NCI-H128 (cell line): ENCODE results near the gene SLC6A9.

Experiments used
- DNase-seq: peaks from one replicate; lab custom pipeline; 2025; ENCODE audit not compliant: unreplicated experiment; lab: John Stamatoyannopoulos, UW

Gene SLC6A9

DNA sequence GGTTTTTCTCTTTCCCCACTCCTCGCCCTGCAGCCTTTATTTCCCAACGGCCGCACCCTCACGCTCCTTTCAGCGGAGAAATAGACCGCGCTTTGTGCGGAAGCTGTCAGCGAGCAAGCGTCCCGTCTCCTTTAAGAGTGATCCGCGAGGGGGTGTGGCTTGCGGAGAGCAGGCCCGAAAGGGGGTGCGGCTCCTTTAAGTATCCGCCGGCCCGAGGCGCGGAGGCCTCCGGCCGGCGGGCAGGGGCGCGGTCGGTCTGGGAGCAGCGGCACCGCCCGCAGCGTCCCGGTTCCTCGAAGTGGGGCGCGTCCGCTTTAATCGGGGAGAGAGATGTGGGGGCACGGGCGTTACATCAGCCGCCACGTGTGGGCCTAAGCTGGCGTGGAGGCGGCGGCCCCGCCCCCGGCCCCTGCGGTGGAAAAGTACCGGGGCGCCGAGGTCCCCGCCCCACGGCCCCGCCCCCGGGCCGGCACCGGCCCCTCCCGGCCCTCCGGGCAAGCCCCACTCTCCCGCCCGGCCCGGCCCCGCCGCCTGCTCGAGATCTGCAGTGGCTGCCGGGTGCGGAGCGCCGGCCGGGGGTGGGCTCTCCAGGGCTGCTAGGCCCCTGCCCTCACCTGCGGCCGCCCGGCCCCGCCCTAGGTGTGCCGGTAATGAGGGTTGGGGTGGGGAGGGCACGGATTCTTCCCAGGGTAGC is 1.2 kb downstream of the SLC6A9 start:
- DNase-seq: peak; percentile 79

DNA sequence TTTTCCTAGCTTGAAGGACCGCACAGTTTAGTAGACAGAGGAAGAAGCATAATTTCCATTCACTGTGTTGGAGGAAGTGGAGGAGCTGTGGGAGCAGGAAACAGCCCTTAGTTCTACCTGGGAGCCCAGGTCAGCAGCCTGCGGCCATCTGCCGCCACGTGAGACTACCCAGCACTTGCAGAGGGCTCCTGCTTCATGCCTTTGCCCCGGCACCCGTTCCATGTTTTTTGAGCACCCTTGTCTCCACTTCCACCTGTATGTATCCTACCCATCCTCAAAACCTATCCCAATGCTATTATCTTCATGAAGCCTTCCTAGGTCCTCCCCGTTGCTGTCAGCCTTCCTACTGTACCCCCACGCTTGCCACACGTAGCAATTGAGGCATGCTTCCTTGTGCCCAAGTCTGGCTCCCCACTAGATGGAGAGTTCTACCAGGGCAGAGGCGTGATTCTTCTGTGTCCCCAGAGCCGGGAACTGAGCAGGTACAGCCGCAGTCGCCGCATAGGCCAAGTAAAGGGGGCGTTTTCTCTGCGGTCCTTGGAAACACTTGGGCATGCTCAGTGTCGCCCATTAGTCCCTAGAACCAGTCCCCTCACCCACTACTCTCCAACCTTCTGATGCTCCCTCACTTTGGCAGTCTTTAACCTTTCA is 1.9 kb downstream of the SLC6A9 start:
- no peak for DNase-seq

DNA sequence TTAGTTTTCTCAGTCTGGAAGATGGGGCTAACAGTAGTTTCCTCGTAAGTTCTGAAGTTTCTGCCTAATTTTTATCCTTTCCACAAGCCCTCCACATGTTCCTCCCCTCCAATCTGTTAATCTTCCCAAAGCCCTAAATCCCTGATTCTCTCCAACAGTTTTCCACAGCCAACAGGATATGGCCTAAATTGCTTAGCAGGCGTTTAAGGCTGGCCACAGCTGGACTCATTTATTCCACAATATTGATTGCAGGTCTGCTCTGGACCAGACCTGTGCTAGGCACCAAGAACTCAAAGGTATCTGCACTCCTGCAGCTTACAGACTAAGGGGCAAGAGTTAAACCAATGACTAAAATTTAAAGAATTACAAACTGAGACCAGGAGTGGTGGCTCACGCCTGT is 3.9 kb downstream of the SLC6A9 start:
- DNase-seq: no peak

DNA sequence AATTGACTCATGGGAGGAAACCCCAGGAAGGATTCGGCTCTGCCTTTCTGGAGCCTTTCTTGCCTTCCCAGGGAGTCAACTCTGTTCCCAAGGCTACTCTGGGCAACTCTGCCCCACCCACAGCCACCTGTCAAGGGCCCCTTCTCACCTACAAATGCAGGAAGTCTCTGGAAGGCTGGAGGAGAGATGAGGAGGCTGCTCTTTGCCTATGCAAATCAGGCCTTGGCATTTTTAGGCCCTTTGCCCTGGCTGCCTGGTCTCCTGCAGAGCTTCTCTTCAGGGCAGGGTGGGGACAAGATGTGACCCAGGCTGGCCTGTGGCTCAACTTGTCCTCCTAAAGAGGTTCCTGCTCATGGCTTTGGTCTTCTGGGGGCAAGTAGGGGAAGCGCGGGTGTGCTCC is 5.4 kb downstream of the SLC6A9 start:
- DNase-seq: no peak

DNA sequence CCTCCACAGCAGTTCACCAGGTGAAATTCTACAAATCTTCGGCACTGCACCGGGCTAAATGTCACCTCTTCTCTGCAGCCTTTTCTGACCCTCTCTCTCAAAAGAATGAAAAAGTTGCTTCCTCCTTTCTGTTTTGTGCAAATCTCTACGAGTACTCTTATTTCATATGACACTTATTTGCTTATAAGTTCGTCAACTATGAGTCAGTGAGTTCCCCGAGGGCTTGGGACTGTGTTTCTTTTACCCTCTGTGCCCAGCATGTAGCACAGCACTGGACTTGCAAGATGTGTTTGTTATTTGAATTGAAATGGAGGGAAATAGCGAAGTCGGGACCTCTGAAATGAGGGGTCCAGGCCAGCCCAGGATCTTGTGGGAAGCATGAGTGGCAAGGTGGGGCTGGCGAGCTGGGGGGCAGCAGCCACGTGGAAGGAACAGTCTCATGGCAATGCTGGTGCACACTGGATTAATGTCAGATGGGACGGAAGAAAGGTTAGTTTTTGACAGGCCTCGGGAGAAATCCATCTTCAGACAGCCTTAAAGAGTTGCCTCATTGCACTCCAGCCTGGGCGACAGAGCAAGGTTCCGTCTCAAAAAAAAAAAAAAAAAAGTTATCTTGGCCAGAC is 6.2 kb downstream of the SLC6A9 start:
- DNase-seq: no peak

DNA sequence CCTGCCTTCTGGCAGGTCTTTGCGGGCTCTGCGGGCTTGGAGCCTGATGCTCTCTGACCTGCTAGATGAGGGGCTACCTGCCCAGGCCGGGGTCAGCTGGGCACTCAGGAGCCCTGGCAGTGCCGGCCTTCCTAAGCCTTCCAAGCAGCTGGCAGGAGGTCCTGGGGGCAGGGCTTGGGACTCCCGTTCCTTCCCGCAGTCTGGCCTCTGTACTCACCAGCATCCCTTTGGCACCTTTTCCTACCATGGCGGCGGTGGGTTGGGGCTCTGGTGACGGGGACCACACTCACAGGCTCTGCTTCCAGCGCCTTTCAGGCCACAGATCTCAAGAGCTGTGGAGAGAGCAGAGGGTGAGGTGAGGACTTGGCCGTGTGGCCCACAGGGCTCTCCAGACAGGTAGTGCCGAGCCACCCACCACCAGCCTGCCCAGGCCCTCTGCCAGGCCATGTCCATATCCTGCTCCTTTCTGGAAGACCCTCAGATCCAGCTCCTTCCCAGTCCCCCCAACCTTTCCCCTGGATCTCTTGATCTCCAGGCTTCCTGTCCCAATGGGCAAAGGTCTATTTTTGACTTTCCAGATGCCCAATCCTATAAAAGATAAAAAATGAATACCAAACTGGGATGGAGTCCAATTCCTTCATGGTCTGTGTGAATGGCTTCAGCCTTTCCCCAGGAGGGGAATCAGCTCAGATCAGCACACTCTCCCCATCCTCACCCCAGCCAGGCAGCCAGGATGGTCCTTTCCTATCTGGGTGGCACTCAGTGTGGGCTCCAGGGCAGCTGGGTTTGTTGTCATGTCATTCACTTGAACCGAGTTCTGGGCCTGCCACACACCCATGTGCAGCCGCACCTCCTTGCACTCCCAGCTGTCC is 7.0 kb downstream of the SLC6A9 start:
- no peak for DNase-seq

DNA sequence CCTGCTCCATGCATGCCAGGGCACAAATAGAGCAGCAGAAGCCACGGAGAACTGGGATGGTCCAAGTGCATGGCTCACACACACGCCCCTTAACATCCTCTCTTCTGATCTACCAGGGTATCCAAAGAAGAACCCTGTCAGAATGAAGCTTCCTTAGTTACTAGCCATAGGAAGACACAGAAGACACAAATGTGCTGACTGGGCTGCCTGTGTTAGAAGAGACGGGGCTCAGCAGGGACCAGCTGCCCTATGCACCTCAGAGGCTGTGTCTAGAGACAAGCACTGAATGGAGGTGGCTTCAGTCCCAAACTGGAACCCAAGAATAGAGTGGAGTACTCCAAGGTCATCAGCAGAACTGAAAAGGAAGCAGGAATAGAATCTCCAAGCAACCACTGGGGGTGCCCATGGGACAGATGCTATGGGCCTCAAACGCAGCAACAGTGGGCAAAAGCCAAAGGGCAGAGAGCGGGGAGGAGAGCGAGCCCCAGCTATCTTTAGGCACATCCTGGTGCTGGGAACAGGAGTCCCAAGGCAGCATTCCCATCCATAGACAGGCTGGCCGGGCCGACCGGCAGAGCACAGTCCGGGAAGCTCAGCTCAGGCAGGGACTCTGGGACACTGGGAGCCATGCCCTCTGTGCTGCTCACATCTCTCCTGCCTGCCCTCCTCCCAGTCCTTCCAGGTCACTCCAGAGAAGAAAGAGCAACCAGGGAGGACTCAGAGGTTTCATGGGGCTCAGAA is 9.5 kb downstream of the SLC6A9 start:
- DNase-seq: no peak

DNA sequence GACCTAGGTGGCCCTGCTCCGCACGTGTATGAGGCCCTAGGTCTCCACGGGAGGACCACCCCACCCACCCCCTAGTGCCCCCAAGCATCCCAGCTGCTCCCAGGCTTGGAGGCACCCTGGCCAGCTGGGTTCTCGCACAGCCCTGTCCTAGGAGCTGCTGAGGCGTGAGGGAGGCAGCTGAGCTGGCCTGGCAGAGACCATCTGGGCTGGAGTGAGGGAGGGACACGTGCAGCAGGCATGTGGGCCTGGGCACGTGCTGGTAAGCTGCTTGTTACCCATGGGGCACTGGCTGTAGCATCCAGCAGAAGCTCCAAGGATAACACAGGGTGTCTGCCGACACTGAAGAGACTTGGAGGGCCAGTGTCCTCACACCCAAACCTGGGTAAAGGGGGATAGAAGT is 10.1 kb downstream of the SLC6A9 start:
- DNase-seq: no peak

DNA sequence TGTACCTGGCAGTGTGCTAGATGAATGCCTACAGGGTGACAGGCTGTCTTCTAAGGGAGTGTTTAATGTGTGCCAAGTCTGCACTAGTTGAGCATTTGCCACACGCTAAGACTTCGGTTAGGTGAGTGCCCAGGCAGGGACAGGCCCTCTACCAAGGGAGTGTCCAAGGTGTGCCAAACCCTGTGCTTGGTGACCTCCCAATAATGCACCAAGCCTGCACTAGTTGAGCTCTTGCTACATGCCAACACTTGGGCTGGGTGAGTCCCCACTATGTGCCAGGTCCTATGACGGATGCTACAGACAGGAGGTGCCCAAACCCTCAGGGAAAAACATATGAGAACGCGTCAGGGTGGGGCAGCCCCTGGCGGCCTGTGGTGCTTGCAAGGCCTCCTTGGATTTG is 10.8 kb downstream of the SLC6A9 start:
- DNase-seq: no peak

DNA sequence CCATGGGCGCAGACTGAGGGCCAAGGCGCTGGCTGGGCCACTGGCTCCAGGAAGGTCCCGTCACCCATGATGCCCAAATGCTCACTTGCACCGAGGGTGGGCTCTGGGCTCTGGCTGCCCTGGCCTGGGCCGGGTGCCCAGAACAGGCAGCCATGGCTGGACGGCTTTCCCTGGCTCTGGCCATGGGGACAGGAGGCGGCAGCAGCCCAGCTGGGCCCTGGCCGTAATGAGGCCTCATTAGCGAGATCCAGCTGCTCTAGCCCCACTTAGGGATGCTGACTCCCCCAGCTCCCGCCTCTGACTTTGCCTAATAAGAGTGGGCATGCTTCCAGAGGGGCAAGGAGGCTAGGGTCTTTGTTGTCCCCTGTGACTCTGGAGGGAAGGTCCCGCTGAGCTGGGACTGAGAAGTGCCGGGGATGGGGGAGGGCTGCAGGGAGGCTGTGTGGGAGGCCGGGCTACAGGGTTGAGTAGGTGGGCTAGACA is 11.8 kb downstream of the SLC6A9 start:
- DNase-seq: no peak

DNA sequence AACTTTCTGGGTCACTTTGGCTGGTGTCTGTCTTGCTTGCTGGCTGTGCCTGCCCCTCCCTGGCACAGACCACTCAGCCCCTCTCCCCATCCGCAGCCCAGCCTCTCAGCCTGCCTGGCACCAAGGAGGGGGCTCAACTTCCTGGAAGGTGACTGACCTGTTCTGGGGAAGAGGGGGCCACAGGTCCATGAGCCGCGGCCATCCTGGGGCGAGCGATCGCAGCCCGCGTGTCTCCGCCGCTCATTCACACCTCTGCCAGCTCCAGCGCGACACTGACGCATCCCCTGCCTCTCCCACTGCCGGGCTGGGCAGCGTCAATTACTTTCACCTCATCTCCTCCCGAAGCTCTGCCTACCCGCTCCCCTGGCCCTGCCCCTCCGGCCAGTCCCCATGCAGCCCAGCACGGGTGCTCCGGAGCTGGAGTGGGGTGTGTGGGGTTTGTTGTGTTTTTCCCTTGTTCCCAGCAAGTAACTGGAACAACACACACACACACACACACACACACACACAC is 14.3 kb downstream of the SLC6A9 start:
- no peak for DNase-seq

DNA sequence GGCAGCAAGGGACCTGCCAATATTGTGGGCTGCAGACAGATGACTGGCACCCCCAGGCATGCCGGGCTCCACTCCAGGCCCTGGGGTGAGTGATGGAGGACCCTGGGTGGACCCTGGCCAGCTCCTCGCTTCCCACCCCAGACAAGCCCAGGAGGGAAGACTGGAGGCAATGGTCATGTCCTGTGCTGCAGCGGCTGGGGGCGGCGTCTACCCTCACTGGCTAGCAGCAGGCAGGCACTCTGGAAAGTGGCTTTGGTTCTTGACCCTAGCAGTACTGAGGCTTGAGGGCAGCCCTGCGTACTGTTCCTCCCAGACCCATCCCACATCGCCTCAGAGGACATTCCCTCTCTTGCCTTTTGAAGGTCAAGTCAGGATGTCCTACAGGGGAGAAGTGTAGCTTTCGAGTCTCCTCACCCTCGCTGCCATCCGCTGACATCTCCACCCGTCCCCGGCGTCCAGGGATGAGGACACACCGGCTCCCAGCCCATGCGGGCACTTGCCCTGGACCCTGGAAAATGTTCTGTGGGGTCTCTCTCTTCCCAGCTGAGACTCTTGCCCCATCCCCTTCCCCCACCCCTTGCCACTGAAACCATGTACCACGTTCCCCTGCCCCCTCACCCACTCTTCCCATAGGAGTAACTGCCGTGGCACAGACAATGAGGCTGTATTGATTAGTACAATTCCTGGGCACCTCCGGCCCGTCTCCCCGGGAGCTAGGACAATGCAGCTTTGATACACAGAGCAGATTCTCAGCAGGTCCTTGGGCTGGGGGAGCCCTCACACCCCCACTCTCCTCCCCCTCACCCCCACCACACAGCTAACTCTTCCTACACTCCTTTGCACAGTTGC is 15.0 kb downstream of the SLC6A9 start:
- DNase-seq: no peak

DNA sequence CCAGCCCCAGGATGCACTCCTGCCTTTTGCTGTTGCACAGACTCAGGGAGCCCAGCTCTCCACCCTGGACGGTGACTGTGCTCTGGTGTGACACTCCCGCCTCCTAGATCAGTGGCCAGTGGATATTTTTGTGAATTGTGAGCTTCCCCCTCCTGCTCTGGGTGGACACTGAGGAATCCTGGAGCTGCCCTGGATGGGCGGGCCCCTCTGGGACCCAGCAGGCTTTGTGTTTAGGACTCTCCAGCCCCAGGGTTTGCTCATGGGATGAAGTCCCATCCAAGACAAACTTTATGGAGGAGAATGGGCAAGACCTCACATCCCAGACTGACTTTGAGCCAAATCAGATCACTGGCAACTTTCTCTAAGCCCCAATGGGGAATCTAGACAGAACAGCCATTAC is 16.1 kb downstream of the SLC6A9 start:
- no peak for DNase-seq

DNA sequence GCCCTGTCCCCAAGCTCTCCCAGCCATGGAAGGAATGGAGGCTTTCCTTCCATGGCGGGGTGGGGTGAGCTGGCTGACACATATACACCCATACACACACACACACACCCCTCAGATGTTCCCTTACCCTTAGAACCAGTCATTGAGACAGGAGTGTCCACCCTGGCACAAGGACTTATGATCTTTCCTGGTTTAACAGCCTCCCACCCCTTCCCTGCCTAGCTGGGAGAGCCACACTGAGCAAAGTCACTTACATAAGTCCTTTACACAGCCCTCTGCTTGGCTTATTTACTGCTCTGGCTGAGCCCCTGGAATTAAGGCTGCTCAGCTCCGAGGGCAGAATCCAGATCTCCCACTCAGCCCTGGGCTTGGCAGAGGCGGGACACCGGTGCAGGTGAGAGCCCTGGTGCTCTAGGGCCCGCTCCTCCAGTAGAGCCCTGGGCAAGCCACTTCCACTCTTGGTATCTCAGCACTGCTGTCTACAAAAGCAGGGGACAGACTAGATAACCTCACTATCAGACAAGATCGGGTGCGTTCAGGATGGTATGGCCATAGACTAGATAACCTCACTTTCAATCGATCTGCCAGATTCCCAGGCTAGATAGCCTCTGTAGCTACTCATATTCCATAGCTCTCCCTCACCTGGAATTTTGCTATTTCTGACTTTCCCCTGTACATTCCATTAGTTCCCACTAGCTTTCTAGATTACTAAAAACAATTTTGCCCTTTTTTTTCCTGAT is 16.7 kb downstream of the SLC6A9 start:
- no peak for DNase-seq

DNA sequence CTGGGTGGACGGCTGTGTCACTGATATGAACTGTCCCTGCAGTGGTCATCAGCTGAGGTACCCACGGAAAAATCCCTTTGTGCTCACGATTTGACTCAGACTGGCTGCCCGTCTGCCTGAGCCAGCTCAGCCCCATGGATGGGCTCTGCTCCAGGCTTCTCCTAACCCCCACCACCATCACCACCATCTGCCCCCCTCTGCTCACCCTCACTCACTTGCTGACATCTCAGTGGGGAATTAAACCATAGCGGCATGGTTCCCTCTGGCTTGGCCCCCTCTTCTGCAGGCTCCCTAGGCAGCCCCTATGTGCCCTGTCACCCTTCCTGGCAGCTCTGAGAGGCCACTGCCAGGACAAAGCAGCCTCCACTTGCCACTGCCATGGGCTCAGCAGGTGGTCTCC is 17.3 kb downstream of the SLC6A9 start:
- DNase-seq: no peak

DNA sequence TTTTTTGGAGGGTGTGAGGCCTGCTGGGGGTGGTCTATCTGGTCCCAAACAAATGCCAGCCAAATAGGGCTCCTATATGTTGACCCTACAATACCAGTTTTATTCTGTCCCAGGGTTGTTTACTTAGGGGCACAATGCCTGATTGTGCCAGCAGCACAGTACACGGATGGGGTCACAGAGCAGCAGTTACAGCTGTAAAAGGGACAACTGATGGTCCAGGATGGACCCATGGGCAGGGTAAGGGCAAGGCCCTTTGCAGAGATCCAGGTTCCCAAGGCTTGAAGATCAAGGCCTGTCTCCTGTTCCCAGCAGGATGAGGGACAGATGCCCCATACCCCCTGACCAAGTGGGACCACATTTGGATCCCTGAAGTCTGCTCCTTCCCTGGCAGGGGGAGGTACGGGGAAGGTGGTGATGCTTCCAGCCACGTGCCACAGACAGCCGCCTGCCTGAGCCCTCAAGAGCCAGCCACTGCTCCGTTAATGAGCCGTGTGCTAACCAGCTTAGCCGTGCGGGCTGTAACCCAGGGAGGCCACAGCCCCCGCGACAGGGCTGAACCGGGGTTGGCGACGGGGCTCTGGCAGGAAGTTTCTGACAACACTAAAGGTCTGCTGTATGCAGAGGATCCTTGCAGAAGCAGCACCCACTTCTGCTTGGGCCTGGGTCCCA is 18.2 kb downstream of the SLC6A9 start:
- no peak for DNase-seq

DNA sequence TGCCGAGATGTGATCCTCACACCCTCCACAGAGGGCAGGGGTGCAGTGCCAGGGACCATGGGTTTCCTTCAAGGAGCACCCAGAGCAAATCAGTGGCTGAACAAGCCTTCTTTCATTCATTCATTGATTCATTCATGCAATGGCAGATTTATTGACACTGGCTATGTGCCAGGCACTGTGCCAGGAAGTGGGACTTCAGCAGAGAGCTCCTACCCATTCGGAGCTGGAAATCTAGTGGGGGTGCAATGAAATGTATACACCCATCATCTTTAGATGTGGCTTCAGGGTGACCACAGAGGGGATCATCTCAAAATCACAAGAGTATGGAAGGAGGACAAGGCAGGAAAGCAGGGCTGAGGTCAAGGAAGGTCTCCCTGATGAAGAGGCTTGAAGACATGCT is 18.9 kb downstream of the SLC6A9 start:
- DNase-seq: no peak

DNA sequence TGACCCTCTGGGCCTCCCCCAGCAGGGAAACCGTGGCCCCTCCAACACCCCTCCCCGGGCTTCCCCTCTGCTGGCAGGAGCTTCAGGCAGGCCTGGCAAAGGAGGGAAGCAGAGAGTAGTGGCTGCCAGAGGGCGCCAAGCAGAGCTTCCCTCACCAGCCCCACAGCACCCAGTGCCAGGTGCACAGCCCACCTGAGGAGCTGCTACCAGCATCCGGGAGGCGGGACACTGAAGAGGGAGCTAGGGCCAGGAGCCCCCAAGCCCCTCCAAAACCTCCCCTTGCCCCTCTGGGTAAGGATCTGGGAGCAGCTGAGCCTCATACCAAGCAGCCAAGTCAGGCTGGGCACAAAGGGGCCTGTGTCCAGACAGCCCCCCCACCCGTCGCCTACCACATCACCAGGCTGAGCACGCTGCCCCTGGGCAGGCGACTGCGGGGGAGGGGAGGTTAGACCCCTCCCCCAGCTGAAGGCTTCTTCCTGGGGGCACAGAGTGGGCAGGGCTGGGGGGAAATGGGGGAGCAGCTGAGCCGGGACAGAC is 20.3 kb downstream of the SLC6A9 start:
- DNase-seq: no peak
